Aorta (tissue), 5 donors: ENCODE data around the gene ATAD3A. TPM values are rescaled to one million over a fixed set of nuclear protein-coding genes. Genes with fewer than 3 reads are reported as not detected.
"Not testable (repeated sequence)": the region's sequence is repeated elsewhere in the genome, so short reads cannot be mapped to it uniquely, and the experiment has no call there.

Source experiments
- ATAC-seq: fragments of 200-7000 bp; cut with Tn5 transposase; one replicate; pipeline ENCODE4 v1.9.1; 2022; ENCODE audit warnings: moderate library complexity; ENCODE audit not compliant: low FRiP score
- DNase-seq, 2 donors: peaks; one replicate each; pipeline ENCODE4 v3.0.0-alpha.2; 2020
- H3K27ac ChIP-seq, 2 donors: one replicate each; pipeline ENCODE4 v1.5.1; 2013; ENCODE audit warnings: low read length in 2 of 2, mild to moderate bottlenecking in 2 of 2, moderate library complexity in 2 of 2, control low read depth in 1 of 2, inconsistent platforms in 1 of 2, low read depth in 1 of 2
- H3K27me3 ChIP-seq, 2 donors: one replicate each; pipeline ENCODE4 v1.6.1; 2013; ENCODE audit warnings: control low read depth in 1 of 2, low read length in 1 of 2, mild to moderate bottlenecking in 1 of 2, moderate library complexity in 1 of 2; ENCODE audit not compliant: insufficient read depth in 2 of 2, control insufficient read depth in 1 of 2
- H3K36me3 ChIP-seq, 2 donors: one replicate each; pipeline ENCODE4 v1.6.1; 2013; ENCODE audit warnings: control low read depth in 1 of 2, low read length in 1 of 2, mild to moderate bottlenecking in 1 of 2; ENCODE audit not compliant: insufficient read depth in 2 of 2, control insufficient read depth in 1 of 2
- H3K4me1 ChIP-seq, 2 donors: one replicate each; pipeline ENCODE4 v1.6.1; 2013; ENCODE audit warnings: low read length in 2 of 2, control low read depth in 1 of 2, mild to moderate bottlenecking in 1 of 2, moderate library complexity in 1 of 2; ENCODE audit not compliant: insufficient read depth in 2 of 2, control insufficient read depth in 1 of 2
- H3K4me3 ChIP-seq, 2 donors: one replicate each; pipeline ENCODE4 v1.5.1; 2013; ENCODE audit warnings: low read length in 2 of 2, control low read depth in 1 of 2, mild to moderate bottlenecking in 1 of 2
- H3K9me3 ChIP-seq: one replicate; pipeline ENCODE4 v1.6.1; 2013; ENCODE audit warnings: mild to moderate bottlenecking, low read length; ENCODE audit not compliant: control insufficient read depth
- WGBS, 2 donors: extraction: QIAGEN DNeasy Blood & Tissue Kit; methylation state at CpG; one replicate each; pipeline ENCODE4 v1.1.7; 2013; 5-methylcytosine and 5-hydroxymethylcytosine counted together
- intact Hi-C, 2 donors: fragments of 100-400 bp; cut with DNase I; formaldehyde crosslinking; loops; one replicate each; pipeline versions ENCODE4 v1.14.2 to v1.15.0; 2022
- polyA plus RNA-seq, 2 donors: library from polyadenylated mRNA; stranded (reverse); fragments of 200-250 nt; gene quantifications; one replicate each; pipeline ENCODE4 v1.2.3, GENCODE V29; 2013
- total RNA-seq, 2 donors: library from RNA; stranded (reverse); fragmentation: NEBNext Ultra II Directional; extraction: Animal tissue kit (Norgen Biotek cat#: 25700); gene quantifications; one replicate each; pipeline ENCODE4 v1.2.1, GENCODE V29; 2021
- donor health status: healthy with polysubstance abuse.
- donor health status: Bipolar disorder and iron deficiency.
- donor health status: DM: no; HTN: no; CAD: no.
- donor health status: DM: no; HTN: no; CAD: no.
- donor health status: DM: yes; HTN: yes; CAD: no.

Gene ATAD3A
- total and polyA plus RNA-seq, 4 donors = 8.3 to 20.2 (median 12.5) TPM

GRCh38 chr1:1505366-1505798 is 6.6 kb upstream of the ATAD3A start:
- H3K9me3 ChIP-seq, H3K27me3 ChIP-seq, H3K4me3 ChIP-seq, H3K36me3 ChIP-seq, ATAC-seq, H3K27ac ChIP-seq, intact Hi-C loops, H3K4me1 ChIP-seq: not testable (repeated sequence)
- 19 to 37% methylated on average over 8 to 17 of the region's 22 CpGs for WGBS, 2 donors
- DNase-seq = peak in 1 of 2 donors; percentile 77

DNA sequence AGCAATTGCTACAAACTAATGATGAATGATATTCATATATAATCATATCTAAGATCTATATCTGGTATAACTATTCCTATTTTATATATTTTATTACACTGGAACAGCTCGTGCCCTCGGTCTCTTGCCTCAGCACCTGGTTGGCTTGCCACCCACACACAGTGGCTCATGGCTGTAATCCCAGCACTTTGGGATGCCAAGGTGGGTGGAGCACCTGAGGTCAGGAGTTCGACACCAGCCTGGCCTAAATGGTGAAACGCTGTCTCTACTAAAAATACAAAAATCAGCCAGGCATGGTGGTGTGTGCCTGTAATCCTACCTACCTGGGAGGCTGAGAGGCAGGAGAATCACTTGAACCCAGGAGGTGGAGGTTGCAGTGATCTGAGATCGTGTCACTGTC is 6.2 kb upstream of the ATAD3A start:
- ATAC-seq, intact Hi-C loops, H3K27me3 ChIP-seq, H3K27ac ChIP-seq, H3K4me3 ChIP-seq, H3K36me3 ChIP-seq, H3K4me1 ChIP-seq, H3K9me3 ChIP-seq: not testable (repeated sequence)
- WGBS, 2 donors = 65% methylated on average over 5 of the region's 5 CpGs
- peak in 1 of 2 donors; percentile 53 for DNase-seq

DNA sequence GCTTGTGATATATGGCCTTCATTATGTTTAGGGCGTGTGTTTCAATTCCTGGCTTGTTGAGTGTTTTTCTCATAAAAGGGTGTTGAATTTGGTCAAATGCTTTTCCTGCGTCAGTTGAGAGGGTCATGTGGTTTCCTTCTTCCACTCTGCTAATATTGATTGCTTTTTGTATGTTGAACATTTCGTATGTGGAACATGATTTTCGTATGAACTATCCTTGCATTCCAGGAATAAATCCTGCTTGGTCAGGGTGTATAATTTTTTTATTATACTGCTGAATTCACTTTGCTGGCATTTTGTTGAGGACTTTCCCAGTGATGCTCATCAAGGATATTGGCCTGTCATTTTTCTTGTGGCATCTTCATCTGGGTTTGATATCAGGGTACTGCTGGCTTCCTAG is 4.7 kb upstream of the ATAD3A start:
- intact Hi-C loops = no loop called here
- WGBS, 2 donors = 96% methylated on average over 4 of the region's 4 CpGs
- no peak for DNase-seq
- H3K9me3 ChIP-seq = no peaks in the 10 kb centered on the region
- H3K27ac ChIP-seq = no peak overlapping the region
- ATAC-seq = no peak
- no peaks in the 10 kb centered on the region for H3K4me1 ChIP-seq
- no peaks in the 10 kb centered on the region for H3K27me3 ChIP-seq
- H3K36me3 ChIP-seq = no peaks in the 10 kb centered on the region
- no peak overlapping the region for H3K4me3 ChIP-seq

GRCh38 chr1:1508775-1509464 is 3.0 kb upstream of the ATAD3A start:
- H3K27ac ChIP-seq, H3K4me1 ChIP-seq, H3K4me3 ChIP-seq, intact Hi-C loops, DNase-seq, H3K36me3 ChIP-seq, H3K9me3 ChIP-seq, ATAC-seq, H3K27me3 ChIP-seq: not testable (repeated sequence)
- WGBS, 2 donors = 68 to 76% methylated on average over 21 to 33 of the region's 34 CpGs

DNA sequence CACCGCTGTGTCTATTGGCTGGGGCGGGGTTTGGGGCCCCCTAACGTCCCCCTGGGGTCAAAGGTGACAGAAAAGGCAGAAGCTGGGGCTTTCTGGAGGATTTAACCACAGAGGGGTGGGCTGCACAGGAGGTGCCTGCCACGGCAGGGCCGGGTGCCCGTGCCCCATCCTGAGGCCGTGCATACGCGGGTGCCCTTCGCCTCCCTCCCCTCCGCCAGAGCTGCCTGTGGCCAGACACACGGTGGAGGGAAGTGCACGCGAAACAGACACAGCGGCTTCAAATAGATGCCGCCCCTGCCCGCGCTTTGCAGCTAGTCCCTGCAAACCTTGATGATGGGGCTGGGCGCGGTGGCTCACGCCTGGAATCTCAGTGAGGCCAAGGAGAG is 2.5 kb upstream of the ATAD3A start:
- H3K9me3 ChIP-seq, DNase-seq, H3K4me1 ChIP-seq, H3K27me3 ChIP-seq, H3K4me3 ChIP-seq, H3K36me3 ChIP-seq, H3K27ac ChIP-seq, intact Hi-C loops, ATAC-seq: not testable (repeated sequence)
- 83 to 84% methylated on average over 12 to 19 of the region's 21 CpGs for WGBS, 2 donors

DNA sequence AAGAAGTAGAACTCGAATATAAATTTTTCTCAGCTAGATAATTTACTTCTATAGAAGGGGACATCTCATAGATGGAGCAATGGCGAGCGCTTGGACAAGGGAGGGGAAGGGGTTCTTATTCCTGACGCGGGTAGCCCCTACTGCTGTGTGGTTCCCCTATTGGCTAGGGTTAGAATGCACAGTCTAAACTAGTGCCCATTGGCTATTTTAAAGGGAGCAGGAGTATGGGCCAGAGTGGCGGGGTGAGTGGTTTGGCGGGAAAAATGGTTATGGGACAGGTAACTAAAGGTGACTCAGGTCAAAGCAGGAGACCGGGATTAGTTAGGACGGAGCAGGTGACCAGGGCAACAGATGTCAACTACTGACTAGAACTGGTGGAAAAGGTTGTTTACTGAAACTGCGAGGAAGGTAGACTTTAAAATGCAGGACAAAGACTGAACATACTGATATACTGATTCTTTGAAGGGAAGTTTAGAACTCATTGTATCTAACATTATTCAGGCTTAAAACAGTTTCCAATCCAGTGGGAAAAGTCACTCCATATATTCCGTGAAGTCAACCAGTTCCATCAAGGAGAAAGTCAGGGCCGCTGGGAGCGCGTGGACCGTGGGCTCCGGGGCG is 940 bp upstream of the ATAD3A start:
- intact Hi-C loops = loop anchor here in 1 of 2 donors (2.0 kb wide), 1 partner anchor 64 kb away; the partner anchor contains the start of gene SSU72
- Histone ChIP-seq H3K9me3 (no peaks in the 10 kb centered on the region), H3K4me1 (no peaks in the 10 kb centered on the region), H3K27ac (peak overlapping the region in 1 of 2 donors; percentile 77), H3K36me3 (no peaks in the 10 kb centered on the region), H3K4me3 (peak overlapping the region; percentile 63 to 89), H3K27me3 (no peaks in the 10 kb centered on the region)
- DNase-seq = no peak
- no peak for ATAC-seq
- WGBS, 2 donors = 12 to 13% methylated on average over 15 to 17 of the region's 17 CpGs

- peak overlapping the region; percentile 42 to 65 for H3K4me3 ChIP-seq
- intact Hi-C loops = not testable (repeated sequence)
Measured at GRCh38 chr1:1512425-1512824, 463 bp downstream of the ATAD3A start.

DNA sequence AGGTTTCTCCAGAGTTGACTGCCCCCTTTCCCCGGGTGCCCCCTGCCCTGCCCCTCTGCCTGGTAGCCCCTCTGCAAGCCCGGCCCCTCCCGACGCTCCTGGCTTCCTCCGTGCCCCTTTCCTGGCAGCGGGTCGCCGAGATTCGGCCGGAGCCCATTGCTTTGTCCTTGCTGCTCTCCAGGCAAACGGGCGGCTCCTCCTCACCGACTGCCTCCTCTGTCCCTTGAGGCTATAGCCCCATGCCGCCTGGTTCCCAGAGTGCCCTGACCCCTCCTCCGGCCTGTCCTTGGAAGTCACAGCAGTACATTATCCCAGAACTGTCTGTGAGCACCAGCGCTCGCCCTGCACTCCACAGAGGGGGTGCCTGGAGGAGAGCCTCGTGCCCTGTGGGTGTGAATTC is 1.7 kb downstream of the ATAD3A start:
- H3K4me3 ChIP-seq, H3K9me3 ChIP-seq, H3K27ac ChIP-seq, intact Hi-C loops, ATAC-seq, H3K36me3 ChIP-seq, H3K4me1 ChIP-seq, DNase-seq, H3K27me3 ChIP-seq: not testable (repeated sequence)
- 85 to 87% methylated on average over 11 to 18 of the region's 18 CpGs for WGBS, 2 donors

More at GRCh38 chr1:1512425-1512824, 463 bp downstream of the ATAD3A start:
- not testable (repeated sequence) for H3K27ac ChIP-seq, H3K36me3 ChIP-seq, H3K9me3 ChIP-seq, H3K4me1 ChIP-seq, ATAC-seq, H3K27me3 ChIP-seq, DNase-seq
- 0% methylated on average over 21 to 49 of the region's 52 CpGs for WGBS, 2 donors

GRCh38 chr1:1514376-1514775 is 2.4 kb downstream of the ATAD3A start:
- H3K27me3 ChIP-seq, H3K9me3 ChIP-seq, H3K4me3 ChIP-seq, intact Hi-C loops, ATAC-seq, H3K27ac ChIP-seq, DNase-seq, H3K36me3 ChIP-seq, H3K4me1 ChIP-seq: not testable (repeated sequence)
- 76 to 80% methylated on average over 14 of the region's 16 CpGs for WGBS, 2 donors
